Natural killer cell (primary cell): Measurements from ENCODE around the gene COL6A2. TPM values are rescaled to one million over a fixed set of nuclear protein-coding genes. Genes with fewer than 3 reads are reported as not detected.

ENCODE experiments used
- ATAC-seq, 3 donors: fragments of 150-1000 bp in 2 of 3; fragments of 200-7000 bp in 1 of 3; cut with Tn5 transposase; 1 replicate in 1 of 3; 2 replicates in 2 of 3; pipeline ENCODE4 v1.10.0; 2021; ENCODE audit warnings: mild to moderate bottlenecking in 2 of 3, moderate library complexity in 2 of 3
- DNase-seq, 2 donors: peaks; one replicate each; pipeline versions ENCODE4 v3.0.0 to v3.0.0-alpha.2; 2013 to 2021; ENCODE audit warnings: mixed read lengths in 1 of 2
- H3K27ac ChIP-seq: one replicate; pipeline ENCODE4 v1.5.1; 2013; ENCODE audit warnings: mild to moderate bottlenecking, low read length
- H3K27me3 ChIP-seq: one replicate; pipeline ENCODE4 v1.6.1; 2013; ENCODE audit warnings: low read length; ENCODE audit not compliant: control insufficient read depth, insufficient read depth
- H3K36me3 ChIP-seq: one replicate; pipeline ENCODE4 v1.6.1; 2013; ENCODE audit warnings: low read length; ENCODE audit not compliant: control insufficient read depth, insufficient read depth
- H3K4me1 ChIP-seq: one replicate; pipeline ENCODE4 v1.6.1; 2013; ENCODE audit warnings: low read length; ENCODE audit not compliant: control insufficient read depth, insufficient read depth
- H3K4me3 ChIP-seq: one replicate; pipeline ENCODE4 v1.5.1; 2013; ENCODE audit warnings: low read length
- H3K9me3 ChIP-seq: one replicate; pipeline ENCODE4 v1.6.1; 2013; ENCODE audit warnings: low read length; ENCODE audit not compliant: control insufficient read depth, insufficient read depth
- H3K27ac Mint-ChIP-seq, 2 donors: one replicate each; pipeline ENCODE4 v1.8.0; 2022; ENCODE audit warnings: mild to moderate bottlenecking in 2 of 2, mixed read lengths in 2 of 2, moderate library complexity in 1 of 2
- H3K27me3 Mint-ChIP-seq, 2 donors: one replicate each; pipeline ENCODE4 v1.8.0; 2022; ENCODE audit warnings: low read depth in 2 of 2, mixed read lengths in 2 of 2
- H3K36me3 Mint-ChIP-seq: one replicate; pipeline ENCODE4 v1.8.0; 2022; ENCODE audit warnings: mixed read lengths
- H3K4me1 Mint-ChIP-seq, 2 donors: one replicate each; pipeline ENCODE4 v1.8.0; 2022; ENCODE audit warnings: mixed read lengths in 2 of 2
- H3K4me3 Mint-ChIP-seq: one replicate; pipeline ENCODE4 v1.8.0; 2022; ENCODE audit warnings: mild to moderate bottlenecking, moderate library complexity, mixed read lengths
- H3K9me3 Mint-ChIP-seq, 2 donors: one replicate each; pipeline ENCODE4 v1.8.0; 2022; ENCODE audit warnings: mixed read lengths in 2 of 2
- CTCF ChIP-seq: fragments of 200-600 bp; IDR thresholded peaks from one replicate; pipeline ENCODE4 v1.8.0; 2022; ENCODE audit warnings: antibody characterized with exemption
- WGBS: methylation state at CpG from one replicate; pipeline ENCODE4 v1.1.7; 2013; ENCODE audit warnings: missing lambda C conversion rate; ENCODE audit not compliant: insufficient coverage; 5-methylcytosine and 5-hydroxymethylcytosine counted together
- intact Hi-C: fragments of 100-400 bp; cut with micrococcal nuclease; formaldehyde crosslinking; loops from one replicate; pipeline ENCODE4 v1.14.2; 2022
- total RNA-seq, 4 donors: library from RNA; stranded (reverse); fragments of 120-200 nt in 1 of 4; gene quantifications; one replicate each; pipeline versions ENCODE4 v1.2.3 to v1.2.4, GENCODE V29; 2013 to 2022

Gene COL6A2
- total RNA-seq, 3 donors from 2014 or later (not counting 1 experiment from before 2014, with no cell fraction given), result 93.9 to 110 (median 97.2) TPM

- TF ChIP-seq CTCF, result no peak
- no peaks in the 10 kb centered on the region for H3K9me3 ChIP-seq
- no peaks in the 10 kb centered on the region for H3K4me1 Mint-ChIP-seq
- H3K27me3 ChIP-seq, result no peaks in the 10 kb centered on the region
- H3K27me3 Mint-ChIP-seq, result peaks cover 0 to 6% of the 10 kb centered on the region in 2 donors
- no peaks in the 10 kb centered on the region for H3K36me3 ChIP-seq
- WGBS, result 87% methylated on average over 35 of the region's 35 CpGs
- no peak overlapping the region for H3K27ac Mint-ChIP-seq
- H3K4me3 Mint-ChIP-seq, result no peak overlapping the region
- H3K4me3 ChIP-seq, result no peak overlapping the region
- no peaks in the 10 kb centered on the region for H3K9me3 Mint-ChIP-seq
- no peak for DNase-seq
- no peaks in the 10 kb centered on the region for H3K36me3 Mint-ChIP-seq
- H3K27ac ChIP-seq, result no peak overlapping the region
- ATAC-seq, result no peak
- intact Hi-C loops, result no loop called here
- no peaks in the 10 kb centered on the region for H3K4me1 ChIP-seq
Measured at GRCh38 chr21:46081862-46082712, 15.8 kb upstream of the COL6A2 start.

GRCh38 chr21:46082713-46082962 lies 15.3 kb upstream of the COL6A2 start:
- no peak for TF ChIP-seq CTCF
- DNase-seq (no peak), ATAC-seq (no peak)
- Mint-ChIP-seq H3K36me3 (no peaks in the 10 kb centered on the region), H3K27me3 (peaks cover 0 to 6% of the 10 kb centered on the region in 2 donors), H3K27ac (no peak overlapping the region), H3K4me3 (no peak overlapping the region), H3K9me3 (no peaks in the 10 kb centered on the region), H3K4me1 (no peaks in the 10 kb centered on the region)
- no peak overlapping the region for H3K27ac ChIP-seq
- intact Hi-C loops, result no loop called here
- H3K9me3 ChIP-seq, result no peaks in the 10 kb centered on the region
- no peaks in the 10 kb centered on the region for H3K4me1 ChIP-seq
- no peaks in the 10 kb centered on the region for H3K27me3 ChIP-seq
- no peaks in the 10 kb centered on the region for H3K36me3 ChIP-seq
- H3K4me3 ChIP-seq, result no peak overlapping the region
- 87% methylated on average over 5 of the region's 5 CpGs for whole genome bisulfite sequencing

GRCh38 chr21:46082963-46083790 lies 14.7 kb upstream of the COL6A2 start:
- no peaks in the 10 kb centered on the region for H3K4me1 Mint-ChIP-seq
- WGBS, result 90% methylated on average over 35 of the region's 35 CpGs
- ATAC-seq, result no peak

More at GRCh38 chr21:46082963-46083790, 14.7 kb upstream of the COL6A2 start:
- no peaks in the 10 kb centered on the region for H3K9me3 ChIP-seq
- no peak overlapping the region for H3K27ac Mint-ChIP-seq
- H3K4me1 ChIP-seq, result no peaks in the 10 kb centered on the region
- no peak for TF ChIP-seq CTCF
- H3K9me3 Mint-ChIP-seq, result peaks cover 0 to 2% of the 10 kb centered on the region in 2 donors
- no peak for DNase-seq
- H3K36me3 Mint-ChIP-seq, result peaks cover 4% of the 10 kb centered on the region
- H3K4me3 ChIP-seq, result no peak overlapping the region
- H3K27me3 ChIP-seq, result peaks cover 2% of the 10 kb centered on the region
- no peaks in the 10 kb centered on the region for H3K36me3 ChIP-seq
- intact Hi-C loops, result no loop called here
- peaks cover 5 to 6% of the 10 kb centered on the region in 2 donors for H3K27me3 Mint-ChIP-seq
- H3K4me3 Mint-ChIP-seq, result no peak overlapping the region
- no peak overlapping the region for H3K27ac ChIP-seq
